ENCODE results near the gene PMFBP1.
"Not testable (repeated sequence)": the region's sequence is repeated elsewhere in the genome, so short reads cannot be mapped to it uniquely, and the experiment has no call there.

PMFBP1 gene

DNA sequence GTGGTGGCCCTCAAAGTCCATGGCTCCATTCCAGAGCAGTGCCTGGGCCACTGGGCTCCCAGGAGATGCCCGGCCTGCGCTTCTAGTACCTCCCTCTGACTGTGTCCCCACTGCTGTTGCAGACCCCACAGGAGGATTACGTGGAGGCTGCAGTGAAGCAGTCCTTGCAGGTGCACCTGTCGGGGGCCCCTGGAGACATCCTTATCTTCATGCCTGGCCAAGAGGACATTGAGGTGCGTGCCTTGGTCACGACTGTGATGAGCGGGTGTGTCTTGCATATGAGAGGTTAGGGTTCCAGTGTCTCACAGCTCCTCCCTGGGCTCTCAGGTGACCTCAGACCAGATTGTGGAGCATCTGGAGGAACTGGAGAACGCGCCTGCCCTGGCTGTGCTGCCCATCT, 67.0 kb downstream of the PMFBP1 start:
- no peak for DNase-seq

DNA sequence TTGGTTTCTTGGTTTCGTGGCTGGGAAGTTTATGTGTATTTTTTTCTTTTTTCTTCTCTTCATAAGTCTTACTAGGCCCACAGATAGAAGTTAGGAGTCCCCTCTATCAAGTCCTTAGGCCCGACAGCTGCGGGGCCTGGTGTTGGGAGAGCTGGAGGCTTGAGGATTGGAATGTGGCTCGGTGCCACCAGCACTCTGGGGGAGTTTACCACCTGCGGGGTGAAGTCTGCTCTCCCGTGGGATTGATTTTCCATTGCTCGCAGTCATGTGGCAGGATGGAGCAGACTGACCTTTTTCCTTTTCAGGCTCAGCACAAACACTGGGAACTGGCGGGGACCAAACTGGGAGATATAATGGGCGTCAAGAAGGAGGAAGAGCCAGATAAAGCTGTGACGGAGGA, 70.8 kb downstream of the PMFBP1 start:
- DNase-seq, result no peak

DNA sequence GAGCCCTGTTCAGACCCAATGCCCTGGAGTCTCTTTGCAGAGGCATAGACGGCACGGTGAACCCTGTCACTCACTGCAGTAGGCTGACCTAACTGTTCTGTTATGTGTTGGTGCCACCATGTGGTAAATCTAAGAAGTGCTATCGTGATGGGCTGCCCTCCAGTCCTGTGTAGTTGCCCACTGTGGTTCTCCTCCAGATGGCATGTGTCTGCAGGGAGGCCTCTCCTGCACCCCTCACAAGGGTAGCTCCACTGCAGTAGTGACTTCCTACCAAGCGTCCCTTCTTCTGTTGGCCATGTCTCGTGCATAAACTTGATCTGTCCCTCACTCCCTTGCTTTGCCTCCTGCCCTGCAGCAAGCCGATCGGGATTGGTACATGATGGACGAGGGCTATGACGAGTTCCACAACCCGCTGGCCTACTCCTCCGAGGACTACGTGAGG, 72.6 kb downstream of the PMFBP1 start:
- DNase-seq, result no peak

DNA sequence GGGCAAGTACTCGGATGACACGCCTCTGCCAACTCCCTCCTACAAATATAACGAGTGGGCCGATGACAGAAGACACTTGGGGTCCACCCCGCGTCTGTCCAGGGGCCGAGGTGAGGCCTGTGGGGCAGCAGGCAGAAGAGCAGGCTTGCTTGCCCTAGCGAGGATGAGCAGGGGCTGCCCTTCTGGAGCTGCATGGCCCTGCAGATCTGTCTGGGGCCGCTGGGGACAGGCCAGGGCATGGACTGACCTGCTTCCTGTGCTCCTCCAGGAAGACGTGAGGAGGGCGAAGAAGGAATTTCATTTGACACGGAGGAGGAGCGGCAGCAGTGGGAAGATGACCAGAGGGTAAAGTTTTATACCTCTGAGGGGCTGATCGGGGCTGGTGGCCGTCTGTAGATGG, 73.0 kb downstream of the PMFBP1 start:
- DNase-seq, result no peak

DNA sequence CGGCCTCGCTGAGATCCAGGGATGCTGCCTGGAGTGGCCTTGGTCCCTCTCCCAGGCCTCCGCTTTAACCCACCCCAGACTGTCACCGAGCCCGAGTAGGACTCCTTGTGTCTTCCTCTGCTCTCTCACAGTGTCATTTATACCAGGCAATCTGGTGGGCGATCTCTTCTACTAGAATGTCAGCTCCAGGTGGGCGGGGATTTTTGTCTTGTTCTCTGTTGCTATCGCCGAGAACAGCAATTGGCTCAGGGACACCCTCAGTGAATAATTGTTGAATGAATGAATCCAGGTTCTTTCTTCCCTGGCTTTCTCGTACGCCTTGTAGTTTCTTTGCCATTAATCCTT, 77.7 kb downstream of the PMFBP1 start:
- no peak for DNase-seq

DNA sequence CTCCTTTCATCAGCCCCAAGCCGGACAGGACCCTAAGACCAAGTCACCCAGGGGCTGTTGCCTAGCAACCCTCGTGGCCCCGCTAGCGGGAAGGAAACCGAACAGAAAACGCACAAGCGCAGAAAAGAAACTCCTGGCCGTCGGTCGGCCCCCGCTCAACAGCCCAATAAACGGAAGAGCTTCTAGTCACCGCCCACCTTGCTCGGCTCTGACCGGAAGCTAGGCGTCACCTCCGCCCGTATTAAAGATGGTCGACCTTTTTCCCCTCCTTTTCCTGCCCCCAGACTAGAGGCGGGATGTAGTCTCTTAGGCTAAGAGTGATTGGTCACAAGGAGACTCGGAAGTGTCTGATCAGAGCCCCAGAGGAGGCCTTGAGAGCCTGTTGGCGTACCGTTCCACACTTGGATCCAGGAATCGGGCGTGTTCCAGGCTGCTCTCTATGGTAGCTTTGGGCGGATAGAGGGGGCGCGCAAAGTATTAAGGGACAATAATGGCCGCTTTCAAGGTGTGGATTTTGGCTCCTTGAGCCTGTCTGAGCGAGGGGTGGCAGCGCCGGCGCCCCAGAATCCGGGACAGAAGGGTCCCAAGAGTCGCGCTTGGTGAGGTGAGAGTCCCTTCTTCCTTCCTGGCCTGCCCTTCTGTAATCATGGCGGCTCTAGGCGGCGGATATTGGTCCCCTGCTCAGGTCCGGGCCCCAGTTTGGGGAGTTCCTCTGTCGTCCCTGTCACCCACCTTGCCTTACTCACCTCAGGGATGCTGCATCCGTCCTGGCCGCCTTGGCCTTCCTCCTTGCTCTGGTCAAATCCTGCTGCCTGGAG, 78.3 kb downstream of the PMFBP1 start, which contains the start of the genes DHX38 and TXNL4B:
DHX38 (plus strand) TSS at position 400 of the 818 bp plus-strand sequence. CDS start 2,311 bp downstream, outside the sequence.
TXNL4B (minus strand) TSS at position 173 of the 818 bp plus-strand sequence. CDS start 2,871 bp downstream, outside the sequence.
- DNase-seq, result peak; percentile 94

DNA sequence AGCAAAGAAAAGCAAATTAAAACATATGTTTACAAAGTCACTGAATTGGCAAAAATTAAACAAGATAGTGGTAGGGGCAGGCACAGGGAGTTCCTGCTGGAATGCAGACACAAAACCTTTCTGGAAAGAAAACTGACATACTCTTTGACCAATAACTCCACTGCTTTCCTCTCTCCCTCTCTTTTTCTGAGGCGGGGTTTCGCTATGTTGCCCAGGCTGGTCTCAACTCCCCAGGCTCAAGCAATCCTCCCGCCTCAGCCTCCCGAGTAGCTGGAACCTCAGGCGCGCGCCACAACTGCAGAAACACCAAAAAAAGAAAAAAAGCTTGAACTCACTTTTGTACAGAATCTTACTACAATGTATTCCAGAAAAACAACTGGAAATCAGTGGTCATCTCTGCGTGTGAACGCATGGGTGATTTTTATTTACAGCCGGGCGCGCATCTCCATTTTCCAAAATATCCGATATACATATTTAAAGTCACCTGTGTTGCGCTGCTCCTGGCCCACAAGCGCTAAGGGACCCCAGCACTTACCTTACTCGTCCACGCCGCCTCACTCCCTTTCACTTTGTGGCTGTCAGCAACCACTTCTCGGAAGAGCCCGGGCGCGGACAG, 79.0 kb downstream of the PMFBP1 start:
- DNase-seq, result no peak

DNA sequence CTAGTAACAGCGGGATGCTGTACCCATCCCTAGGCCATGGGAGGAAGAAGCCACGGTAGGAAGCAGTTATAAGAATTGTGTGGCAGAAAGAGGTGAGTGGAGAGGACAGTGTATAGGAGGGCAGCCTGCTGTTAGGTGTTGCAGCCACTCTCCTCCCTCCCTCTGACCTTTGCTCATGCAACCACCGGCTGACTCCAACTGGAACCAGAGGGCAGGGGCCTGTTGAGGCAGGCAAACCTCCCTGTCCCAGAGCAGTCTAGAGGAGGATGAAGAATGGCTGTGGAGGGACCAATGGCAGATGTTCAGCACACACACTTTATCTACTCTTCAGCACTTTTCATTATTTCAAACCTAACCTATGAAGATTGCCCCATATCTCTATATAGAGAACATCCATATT, 80.7 kb downstream of the PMFBP1 start:
- DNase-seq, result no peak

DNA sequence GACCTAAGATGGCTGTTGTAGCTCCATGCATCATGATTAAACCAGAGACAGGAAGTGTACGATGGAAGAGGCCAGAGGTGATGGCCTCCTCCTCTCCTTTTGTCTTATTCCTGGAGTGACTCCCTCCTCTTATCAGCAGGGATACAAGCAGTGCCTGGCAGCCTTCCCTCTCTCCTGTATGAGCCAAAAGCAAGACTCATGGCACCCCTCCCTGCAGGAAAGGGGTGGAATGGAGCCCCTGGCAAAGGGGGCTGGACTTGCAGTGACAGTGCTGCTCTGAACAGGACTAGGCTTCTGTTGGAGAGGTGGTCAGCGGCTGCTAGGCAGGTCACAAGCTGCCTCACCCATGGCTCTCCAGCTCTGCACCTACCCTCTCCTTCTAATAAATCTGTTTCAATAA, 87.0 kb downstream of the PMFBP1 start:
- no peak for DNase-seq

DNA sequence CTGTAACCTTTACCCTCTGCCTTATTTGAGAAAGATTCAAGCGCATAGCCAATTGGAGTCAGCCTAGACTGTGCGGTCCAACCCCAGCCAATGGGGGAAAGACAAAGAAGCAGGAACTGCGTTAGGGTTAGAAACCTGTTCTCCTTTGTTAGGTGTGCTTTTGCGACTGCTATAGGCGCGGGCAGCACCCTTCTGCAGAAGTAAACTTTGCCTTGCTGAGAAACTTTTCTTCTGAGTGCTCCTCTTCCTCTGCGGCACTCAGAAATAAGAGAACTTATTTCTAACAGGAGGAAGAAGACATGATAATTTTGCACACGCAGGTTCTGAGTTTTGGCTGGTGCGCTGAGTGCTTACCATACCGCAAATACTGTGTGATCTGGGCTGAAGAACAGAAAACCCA, 87.5 kb downstream of the PMFBP1 start:
- no peak for DNase-seq

DNA sequence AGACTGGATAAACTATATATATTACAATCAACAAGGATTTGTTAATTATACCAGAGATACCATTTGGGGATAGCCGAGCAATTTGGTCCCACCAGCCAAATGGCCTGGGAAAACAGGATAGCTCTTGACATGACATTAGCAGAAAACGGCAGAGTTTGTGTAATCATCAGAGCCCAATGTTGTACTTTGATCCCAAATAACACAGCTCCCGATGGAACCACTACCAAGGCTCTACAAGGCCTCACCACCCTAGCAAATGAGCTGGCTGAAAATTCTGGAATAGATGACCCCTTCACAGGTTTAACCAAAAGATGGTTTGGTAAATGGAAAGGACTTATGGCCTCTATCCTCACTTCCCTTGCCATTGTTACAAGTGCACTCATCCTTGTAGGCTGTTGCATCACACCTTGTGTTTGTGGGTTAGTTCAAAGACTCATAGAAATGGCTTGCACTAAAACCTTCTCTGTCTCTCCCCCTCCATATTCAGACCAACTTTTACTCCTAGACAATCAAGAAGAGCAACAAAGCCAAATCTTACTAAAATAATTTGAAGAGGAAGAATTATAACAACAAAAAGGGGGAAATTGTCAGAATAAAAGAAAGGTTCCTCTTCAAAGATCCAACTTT, 88.1 kb downstream of the PMFBP1 start:
- DNase-seq, result no peak

DNA sequence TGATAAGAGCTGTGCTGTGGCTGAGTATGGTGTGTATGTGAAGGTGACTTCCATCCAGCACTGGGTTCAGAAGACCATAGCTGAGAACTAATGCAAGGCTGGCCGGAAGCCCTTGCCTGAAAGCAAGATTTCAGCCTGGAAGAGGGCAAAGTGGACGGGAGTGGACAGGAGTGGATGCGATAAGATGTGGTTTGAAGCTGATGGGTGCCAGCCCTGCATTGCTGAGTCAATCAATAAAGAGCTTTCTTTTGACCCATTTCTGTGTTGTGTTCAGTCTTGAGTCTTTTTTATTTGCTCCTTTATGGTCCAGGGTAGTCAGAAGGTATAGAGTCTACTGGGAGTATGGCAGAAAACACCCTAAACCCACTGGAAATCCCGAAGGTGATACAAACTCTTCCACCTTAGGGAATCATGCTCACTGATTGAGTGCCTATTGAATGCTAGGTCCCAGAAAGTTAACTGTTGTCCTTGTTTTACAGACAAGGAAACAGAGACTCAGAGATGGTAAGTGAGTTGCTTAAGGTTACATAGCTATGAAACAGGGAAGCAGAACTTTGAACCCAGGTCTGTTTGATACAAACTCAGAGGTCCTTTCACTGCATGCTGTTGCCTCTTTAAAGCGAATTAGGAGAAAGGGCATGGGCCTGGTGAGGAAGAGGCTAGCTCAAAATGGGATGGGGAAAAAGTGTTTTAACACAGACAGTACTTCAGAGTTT, 94.8 kb downstream of the PMFBP1 start:
- DNase-seq, result not testable (repeated sequence)

DNA sequence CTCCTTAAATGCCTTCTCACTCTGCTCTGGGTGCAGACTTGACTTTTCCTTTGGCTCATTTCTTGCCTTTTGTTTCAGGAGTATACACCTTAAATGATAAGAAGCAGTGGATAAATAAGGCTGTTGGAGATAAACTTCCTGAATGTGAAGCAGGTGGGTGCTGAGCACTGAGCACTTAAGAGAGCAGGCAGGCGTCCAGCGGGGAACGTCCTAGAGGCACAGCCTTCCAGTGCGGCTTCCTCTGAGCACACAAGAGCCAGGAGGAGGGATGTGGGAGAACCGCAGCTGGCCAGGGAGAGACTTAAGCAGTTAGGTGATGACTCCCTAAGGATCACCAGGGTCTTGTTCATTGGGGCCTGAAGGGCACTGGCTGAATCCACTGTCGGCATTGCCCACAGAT, 96.9 kb downstream of the PMFBP1 start:
- DNase-seq, result not testable (repeated sequence)

DNA sequence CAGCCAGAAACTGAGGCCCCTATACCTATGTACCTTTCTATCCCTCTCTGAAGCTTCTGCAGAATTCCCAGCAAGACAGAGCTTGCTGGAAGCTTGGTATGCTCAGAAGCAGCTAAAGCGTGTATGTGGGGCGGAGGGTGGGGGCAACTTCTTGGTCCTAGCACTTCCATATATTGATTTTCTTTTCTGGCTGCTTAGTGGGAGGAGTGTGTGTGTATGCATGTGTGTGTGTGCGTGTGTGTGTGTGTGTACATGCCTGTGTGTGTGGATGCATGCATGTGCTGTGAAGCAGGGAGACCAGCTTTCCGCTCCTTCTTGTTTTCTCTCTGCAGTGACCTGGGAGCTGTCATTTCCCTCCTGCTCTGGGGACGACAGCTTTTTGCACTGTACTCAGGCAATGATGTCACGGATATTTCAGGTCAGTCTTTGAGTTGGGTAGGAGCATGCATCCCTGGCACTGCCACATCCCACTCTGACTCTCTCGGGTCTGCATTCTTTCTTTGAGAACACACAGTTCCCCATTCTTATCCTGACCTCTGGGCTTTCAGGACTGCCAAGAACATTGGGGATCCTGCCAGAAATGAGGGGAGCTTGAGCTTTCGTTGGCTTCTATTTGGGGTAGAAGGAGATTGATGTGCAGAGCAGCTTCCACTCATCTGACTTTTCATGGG, 98.3 kb downstream of the PMFBP1 start:
- no peak for DNase-seq

DNA sequence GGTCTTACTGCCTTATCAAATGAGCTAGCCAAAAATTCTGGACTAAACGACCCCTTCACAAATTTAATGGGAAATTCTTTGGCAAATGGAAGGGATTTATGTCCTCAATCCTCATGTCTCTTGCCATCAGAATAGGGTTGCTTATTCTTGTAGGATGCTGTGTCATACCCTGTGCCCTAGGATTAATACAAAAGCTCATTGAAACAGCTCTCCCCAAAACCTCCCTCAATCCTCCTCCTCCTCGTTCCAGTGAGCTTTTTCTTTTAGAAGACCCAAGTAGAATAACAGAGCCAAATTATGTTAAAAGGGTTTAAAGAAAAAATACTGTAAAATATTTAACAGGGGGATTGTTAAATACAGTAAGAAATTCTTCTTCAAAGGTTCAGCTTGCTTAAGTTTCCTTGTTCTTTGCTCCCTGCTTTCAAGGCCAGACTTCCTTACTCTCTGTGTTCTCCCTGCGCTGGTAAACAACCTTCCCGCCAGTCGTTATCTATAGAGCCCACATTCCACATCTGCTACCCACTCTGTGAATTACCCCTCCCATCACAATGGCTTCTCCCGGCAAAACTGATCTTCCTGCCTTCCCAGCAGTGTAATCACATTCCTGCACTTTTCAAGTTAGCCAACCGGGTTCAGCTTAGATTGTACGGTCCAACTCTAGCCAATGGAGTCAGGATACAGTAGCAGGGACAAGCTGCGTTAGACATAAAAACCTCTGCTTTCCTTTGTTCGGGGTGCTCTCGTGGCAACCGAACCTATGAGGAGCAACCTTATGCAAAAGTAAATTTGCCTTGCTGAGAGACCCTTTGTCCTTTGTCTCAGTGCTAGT, 99.2 kb downstream of the PMFBP1 start:
- DNase-seq, result no peak
